HTERT RPE-1 (cell line): ENCODE results near the gene TMEM219.

Experiments used
- in situ Hi-C: fragments of 300-500 bp; cut with MboI; formaldehyde crosslinking; loops from 4 replicates; pipeline ENCODE4 v1.14.3; 2020; ENCODE audit warnings: low sequenced_read_pairs

TMEM219 gene

DNA sequence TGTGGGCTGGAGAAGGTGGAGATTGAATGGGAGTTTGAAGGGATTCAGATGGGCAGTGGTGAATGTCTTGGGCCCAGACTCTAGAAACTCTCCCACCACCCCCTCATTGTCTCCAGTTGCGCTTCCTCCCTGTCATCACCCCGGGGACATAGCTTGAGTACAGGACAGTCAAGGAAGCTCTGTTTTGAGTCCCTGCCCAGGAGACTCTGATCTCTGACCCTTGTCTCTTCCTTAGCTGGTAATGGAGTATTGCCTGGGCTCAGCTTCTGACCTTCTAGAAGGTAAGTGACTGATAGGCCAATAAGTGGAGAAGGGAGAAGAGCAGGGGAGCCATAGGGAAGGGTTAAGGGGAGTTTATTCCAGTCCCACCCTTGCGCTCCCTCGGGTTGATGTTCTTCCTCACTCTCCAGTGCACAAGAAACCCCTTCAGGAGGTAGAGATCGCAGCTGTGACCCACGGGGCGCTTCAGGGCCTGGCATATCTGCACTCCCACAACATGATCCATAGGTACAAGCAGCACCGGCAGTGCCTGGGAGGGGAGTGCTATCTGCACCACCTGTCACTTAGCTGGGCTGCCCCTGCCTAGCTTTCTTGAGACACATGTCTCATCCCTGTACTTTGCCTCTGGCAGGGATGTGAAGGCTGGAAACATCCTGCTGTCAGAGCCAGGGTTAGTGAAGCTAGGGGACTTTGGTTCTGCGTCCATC is 16.8 kb downstream of the TMEM219 start:
- in situ Hi-C loops: no loop called here

DNA sequence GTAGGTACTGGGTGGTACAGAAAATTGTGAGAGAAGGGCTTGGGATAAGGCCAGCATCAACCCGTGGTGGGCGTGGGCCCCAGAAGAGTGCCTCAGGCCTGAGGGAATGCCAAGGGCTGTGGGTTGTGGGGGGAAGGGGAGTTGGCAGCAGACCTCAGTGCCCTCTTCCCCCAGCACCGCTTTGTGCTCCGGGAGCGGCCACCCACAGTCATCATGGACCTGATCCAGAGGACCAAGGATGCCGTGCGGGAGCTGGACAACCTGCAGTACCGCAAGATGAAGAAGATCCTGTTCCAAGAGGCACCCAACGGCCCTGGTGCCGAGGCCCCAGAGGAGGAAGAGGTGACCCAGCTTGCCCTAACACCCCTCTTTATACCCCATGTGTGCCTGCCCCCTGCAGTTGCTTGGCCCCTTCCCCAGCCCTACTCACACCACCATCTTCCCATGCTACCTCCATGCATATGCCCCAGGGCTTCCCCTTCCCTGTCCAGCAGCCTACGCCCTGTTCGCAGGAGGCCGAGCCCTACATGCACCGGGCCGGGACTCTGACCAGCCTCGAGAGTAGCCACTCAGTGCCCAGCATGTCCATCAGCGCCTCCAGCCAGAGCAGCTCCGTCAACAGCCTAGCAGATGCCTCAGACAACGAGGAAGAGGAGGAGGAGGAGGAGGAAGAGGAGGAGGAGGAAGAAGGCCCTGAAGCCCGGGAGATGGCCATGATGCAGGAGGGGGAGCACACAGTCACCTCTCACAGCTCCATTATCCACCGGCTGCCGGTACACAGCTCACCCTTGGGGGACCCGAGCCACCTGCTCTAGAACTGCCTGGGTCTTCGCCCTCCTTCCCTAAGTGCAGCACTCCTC is 20.9 kb downstream of the TMEM219 start:
- in situ Hi-C loops: no loop called here

DNA sequence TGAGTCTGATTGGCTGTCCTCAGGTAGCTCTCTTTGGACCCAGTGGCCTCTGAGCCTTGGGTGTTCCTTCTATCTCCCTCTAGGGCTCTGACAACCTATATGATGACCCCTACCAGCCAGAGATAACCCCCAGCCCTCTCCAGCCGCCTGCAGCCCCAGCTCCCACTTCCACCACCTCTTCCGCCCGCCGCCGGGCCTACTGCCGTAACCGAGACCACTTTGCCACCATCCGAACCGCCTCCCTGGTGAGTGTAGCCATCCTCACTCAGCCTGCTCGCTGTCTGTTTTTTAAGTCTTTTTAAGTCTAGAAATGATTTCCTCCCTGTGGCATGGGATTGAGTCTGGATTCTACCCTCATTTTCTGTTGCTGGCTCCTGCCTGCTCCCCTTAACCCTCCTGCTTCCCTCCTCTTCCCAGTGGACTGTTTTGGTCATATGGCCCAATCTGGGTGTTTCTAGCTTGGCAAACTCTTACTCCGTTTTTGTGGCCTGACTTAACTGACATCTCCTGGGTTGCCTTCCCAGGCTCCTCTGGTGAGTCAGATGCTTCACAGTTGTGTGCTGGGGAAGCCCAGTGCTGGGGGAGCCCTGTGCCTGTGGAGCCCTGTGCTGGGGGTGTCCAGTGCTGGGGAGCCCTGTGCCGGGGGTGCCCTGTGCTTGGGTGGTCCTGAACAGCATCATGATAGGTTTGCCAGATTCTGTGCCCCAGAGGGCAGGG is 21.7 kb downstream of the TMEM219 start:
- in situ Hi-C loops: no loop called here

DNA sequence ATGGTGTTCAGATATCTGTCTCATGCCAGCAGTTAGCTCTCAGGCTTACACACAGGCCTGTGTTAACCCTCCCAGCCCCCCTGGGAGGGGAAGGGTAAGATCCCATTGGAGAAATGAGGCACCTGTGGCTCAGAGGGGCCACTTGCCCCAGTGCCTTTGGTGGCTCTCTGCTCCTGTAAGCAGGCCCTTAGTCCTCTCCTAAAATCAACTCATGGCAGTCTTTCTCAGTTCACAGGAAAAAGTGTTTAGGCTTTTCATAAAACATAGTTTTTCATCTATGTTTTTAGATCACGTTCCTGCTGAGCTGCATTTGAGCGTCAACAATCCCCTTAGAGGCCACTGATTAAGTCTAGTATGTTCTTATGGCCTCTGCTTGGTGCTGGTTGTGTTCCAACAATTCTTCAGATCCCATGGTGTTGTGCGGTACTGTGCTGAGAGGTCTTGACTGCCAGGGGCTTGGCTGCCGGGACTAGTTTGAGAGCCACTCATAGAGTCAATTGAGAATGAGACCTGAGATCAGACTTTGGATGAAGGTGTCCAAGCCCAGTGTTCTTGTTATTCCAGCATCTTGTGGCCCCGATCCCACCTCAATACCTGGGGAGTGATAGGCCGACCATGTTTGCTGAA is 22.4 kb downstream of the TMEM219 start:
- in situ Hi-C loops: no loop called here

DNA sequence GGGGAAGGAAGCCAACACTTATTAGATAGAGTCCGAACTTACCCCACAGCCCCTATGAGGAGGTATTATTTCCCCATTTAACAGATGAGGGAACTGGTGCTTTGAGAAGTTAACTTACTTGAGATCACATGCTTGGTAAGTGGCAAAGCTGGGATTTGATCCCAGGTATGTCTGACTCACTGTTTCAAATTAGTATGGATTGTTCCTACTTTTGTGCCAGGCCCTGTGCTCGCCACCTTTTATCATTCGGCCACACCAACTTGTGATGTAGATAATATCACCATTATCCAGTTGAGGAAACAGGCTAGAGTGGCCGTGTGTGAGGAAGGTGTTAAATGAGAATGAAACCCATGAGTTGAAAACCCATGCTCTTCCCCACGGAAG is 22.9 kb downstream of the TMEM219 start:
- in situ Hi-C loops: no loop called here

DNA sequence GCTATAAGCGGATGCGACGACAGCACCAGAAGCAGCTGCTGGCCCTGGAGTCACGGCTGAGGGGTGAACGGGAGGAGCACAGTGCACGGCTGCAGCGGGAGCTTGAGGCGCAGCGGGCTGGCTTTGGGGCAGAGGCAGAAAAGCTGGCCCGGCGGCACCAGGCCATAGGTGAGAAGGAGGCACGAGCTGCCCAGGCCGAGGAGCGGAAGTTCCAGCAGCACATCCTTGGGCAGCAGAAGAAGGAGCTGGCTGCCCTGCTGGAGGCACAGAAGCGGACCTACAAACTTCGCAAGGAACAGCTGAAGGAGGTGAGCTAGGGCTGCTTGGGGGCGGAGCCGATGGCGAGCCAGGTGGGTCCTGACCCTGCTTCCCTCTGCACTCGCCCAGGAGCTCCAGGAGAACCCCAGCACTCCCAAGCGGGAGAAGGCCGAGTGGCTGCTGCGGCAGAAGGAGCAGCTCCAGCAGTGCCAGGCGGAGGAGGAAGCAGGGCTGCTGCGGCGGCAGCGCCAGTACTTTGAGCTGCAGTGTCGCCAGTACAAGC is 23.5 kb downstream of the TMEM219 start:
- in situ Hi-C loops: no loop called here

DNA sequence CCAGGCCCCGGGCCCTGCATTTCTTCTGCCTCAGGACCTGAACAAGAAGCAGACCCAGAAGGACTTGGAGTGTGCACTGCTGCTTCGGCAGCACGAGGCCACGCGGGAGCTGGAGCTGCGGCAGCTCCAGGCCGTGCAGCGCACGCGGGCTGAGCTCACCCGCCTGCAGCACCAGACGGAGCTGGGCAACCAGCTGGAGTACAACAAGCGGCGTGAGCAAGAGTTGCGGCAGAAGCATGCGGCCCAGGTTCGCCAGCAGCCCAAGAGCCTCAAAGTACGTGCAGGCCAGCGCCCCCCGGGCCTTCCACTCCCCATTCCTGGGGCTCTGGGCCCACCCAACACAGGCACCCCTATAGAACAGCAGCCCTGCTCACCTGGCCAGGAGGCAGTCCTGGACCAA is 24.4 kb downstream of the TMEM219 start:
- in situ Hi-C loops: no loop called here

DNA sequence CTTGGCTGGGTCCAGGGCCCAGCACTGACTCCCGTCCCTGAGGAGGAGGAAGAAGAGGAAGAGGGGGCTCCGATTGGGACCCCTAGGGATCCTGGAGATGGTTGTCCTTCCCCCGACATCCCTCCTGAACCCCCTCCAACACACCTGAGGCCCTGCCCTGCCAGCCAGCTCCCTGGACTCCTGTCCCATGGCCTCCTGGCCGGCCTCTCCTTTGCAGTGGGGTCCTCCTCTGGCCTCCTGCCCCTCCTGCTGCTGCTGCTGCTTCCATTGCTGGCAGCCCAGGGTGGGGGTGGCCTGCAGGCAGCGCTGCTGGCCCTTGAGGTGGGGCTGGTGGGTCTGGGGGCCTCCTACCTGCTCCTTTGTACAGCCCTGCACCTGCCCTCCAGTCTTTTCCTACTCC is 25.1 kb downstream of the TMEM219 start:
- in situ Hi-C loops: no loop called here

DNA sequence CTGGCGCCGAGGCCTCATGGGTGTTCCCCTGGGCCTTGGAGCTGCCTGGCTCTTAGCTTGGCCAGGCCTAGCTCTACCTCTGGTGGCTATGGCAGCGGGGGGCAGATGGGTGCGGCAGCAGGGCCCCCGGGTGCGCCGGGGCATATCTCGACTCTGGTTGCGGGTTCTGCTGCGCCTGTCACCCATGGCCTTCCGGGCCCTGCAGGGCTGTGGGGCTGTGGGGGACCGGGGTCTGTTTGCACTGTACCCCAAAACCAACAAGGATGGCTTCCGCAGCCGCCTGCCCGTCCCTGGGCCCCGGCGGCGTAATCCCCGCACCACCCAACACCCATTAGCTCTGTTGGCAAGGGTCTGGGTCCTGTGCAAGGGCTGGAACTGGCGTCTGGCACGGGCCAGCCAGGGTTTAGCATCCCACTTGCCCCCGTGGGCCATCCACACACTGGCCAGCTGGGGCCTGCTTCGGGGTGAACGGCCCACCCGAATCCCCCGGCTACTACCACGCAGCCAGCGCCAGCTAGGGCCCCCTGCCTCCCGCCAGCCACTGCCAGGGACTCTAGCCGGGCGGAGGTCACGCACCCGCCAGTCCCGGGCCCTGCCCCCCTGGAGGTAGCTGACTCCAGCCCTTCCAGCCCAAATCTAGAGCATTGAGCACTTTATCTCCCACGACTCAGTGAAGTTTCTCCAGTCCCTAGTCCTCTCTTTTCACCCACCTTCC is 25.6 kb downstream of the TMEM219 start:
- in situ Hi-C loops: no loop called here

DNA sequence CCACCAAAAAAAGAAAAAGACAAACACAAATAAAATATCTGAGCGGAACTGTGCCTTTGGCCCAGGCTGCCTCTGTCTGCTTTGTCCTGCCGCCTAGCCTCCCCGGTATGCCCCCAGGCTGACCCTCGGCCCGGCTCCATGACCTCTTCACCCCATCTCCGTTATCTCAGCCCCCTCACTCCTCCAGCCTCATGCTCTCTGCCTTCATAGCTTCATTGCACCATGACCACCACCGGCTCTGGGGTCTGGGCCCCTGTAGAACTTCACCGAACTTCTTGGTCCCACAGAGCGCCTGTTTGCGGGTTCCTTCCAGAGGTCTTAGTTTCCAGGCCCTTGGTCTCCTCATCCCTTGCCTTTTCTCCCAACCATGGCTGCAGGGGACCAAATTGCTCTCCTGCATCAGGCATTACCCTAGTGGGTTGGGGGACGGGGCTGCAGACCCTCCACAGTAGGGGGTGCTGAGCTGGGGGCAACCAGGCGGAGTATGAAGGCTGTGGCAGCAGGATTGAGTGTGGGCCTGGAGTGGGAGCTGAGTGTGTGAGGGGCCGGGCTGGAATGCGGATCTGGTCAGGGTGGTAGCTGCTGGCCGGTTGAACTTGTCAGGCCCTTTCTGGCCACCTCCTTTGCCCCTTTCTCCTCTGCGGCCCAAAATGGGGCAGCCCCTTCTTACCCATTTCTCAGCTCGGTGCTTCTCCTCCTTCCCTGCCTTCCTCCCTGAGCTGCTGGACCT is 26.6 kb downstream of the TMEM219 start:
- in situ Hi-C loops: no loop called here

DNA sequence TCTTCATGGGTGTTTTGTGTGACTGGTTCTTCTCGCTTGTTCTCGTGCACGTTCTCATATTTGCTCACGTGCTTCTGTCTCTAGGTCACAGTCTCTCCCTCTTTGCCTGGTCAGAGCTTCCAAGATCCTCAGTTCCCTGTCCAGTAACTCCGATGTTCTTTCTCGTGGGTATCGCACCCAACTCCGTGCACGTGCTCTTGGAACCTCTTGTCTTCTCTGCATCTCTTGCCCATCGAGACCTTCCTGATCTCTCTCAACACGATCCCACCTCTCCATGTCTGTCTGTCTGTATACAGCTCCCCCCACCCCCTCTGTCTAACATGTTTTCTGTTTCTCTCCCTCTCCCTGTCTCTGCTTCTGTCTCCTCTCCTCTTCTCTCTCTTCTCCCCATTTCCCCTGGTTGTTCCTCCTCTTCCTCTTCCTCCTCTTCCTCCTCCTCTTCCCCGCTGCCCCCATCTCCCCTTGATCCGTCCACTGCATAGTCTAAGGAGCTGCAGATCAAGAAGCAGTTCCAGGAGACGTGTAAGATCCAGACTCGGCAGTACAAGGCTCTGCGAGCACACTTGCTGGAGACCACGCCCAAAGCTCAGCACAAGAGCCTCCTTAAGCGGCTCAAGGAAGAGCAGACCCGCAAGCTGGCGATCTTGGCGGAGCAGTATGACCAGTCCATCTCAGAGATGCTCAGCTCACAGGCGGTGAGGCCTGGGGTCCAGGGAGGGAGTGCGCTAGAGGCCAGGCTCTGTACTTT is 27.4 kb downstream of the TMEM219 start:
- in situ Hi-C loops: no loop called here

DNA sequence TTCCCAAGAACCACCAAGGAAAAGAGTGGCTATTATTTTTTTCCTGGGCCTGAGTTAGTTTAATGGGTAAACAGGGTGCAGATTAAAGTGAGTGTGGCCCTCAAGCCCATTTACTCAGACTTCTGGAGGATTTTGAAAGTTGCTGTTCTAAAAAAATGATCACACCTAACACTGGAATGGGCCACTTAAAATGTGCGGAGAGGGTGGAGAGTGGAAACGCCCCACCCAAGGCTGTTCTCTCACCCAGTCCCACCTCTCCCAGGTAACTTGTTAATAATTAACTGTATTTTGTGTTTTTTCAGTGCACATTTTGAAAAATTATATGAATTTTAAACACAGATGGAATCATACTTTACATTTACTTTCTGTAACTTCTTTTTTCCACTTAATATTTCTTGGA is 28.2 kb downstream of the TMEM219 start:
- in situ Hi-C loops: no loop called here

DNA sequence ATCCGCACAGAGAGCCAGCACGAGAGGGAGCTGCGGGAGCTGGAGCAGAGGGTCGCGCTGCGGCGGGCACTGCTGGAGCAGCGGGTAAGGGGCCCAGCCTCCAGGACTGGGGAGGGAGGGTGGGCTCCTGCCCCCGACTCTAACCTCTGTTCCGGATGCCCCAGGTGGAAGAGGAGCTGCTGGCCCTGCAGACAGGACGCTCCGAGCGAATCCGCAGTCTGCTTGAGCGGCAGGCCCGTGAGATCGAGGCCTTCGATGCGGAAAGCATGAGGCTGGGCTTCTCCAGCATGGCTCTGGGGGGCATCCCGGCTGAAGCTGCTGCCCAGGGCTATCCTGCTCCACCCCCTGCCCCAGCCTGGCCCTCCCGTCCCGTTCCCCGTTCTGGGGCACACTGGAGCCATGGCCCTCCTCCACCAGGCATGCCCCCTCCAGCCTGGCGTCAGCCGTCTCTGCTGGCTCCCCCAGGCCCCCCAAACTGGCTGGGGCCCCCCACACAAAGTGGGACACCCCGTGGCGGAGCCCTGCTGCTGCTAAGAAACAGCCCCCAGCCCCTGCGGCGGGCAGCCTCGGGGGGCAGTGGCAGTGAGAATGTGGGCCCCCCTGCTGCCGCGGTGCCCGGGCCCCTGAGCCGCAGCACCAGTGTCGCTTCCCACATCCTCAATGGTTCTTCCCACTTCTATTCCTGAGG is 29.1 kb downstream of the TMEM219 start:
- in situ Hi-C loops: no loop called here

DNA sequence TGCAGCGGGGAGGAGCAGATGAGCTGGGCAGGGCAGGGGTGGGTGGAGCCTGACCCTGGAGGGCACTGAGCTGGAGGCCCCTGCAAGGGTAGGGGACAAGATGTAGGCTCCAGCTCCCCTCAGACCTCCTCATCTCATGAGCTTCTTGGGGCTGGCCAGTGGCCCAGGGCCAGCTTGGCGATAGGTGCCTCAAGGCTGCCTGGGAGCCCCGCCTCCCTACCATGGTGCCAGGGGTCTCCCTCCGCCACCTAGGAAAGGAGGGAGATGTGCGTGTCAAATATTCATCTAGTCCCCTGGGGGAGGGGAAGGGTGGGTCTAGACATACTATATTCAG is 29.7 kb downstream of the TMEM219 start:
- in situ Hi-C loops: no loop called here

DNA sequence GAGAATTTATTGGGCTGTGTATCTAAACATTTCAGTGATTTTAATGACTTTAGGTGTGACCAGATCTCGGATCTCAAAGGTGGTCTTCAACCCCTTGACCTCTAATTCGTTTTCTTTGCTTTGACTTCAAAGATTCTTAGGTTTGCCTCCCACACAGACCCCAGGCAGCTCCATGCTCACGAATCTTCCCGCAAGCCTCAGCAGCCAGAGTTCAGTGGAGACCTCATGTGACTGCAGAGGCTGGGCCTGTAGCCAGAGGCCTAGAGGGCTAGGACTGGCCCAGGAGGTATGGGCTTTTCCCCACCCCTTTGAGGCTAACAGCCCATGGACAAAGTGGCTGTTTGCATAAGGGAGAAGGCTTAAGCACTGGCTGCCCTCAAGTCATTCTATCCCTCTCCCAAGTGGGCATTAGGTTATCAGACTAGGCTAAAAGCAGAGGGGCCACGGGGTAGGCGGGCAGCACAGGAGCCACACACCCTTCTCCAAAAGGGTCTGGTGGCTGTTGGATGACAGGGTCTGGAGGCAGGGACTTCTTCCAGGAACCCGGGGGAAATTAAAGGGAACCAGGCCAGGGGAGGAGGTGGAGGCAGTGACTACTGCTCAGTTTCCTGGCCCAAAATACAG is 30.6 kb downstream of the TMEM219 start:
- in situ Hi-C loops: no loop called here

DNA sequence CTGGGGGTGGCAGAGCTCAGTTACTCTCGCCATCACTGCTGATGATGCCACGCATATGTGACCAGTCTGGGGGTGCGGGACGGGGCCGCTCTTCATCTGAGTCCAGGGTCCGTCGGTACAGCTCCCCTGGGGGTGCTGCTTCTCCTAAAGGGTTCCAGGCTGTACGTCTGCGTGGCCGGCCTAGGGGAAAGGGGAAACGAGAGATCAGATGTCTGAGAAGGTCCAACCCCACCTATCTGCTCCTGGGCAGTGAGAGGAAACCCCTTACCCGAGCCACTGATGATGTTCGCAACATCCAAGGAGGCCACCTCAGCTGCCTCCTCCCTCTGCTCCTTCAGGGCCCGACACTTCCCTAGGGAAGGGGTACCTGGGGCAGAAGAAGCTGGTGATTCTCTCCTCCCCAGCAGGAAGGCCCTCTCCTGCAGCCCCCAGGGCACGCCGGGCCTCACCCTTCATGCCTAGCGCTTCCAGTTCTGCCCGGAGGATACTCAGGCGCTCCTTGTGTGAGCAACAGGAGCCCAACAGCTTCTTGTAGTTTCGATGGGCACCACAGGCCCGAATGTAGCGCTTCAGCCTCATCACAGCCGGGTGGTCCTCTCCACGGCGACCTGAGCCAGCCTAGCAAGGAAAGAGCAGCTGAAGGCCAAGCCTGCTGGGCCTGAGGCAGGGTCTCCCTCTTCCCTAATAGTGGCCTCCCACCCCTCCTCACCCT is 31.5 kb downstream of the TMEM219 start:
- in situ Hi-C loops: no loop called here

DNA sequence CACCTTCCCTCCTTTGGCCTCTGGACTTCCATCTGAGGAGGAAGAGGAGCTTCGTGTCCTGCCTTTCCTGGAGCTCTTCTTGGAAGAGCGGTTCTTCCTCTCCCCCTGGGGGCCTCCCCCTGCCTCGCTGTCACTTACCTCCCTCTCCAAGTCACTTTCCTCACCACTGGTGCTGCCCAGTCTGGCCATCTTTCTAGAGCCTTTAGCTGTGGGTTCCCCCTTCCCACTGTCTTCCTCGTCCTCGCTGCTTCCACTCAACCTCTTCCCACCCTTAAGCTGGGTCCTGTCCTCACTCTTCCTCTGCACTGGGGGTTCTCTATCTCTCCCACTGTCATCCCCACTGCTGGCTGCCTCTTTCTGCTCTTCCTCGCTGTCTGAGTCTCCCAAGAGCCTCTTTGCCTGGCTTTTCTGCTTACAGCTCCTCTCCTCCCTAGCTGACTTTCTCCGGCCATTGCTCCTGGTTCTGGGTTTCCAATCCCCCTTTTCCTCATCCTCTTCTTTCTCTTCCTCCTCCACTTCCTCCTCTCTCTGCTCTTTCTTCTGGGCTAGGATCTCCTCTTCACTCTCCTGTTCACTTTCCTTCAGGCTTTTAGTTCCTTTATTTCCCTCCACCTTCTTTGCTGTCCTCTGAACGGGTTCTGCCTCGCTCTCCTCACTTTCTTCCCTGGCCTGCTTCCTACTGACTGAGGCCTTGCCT is 32.2 kb downstream of the TMEM219 start:
- in situ Hi-C loops: no loop called here
